Left renal cortex interstitium (tissue), 4 donors: ENCODE data around the gene PRSS53. TPM values are rescaled to one million over a fixed set of nuclear protein-coding genes. Genes with fewer than 3 reads are reported as not detected.
A peak's percentile ranks its signal among the peaks of the same experiment; 100 is the strongest.

ENCODE experiments used
- DNase-seq, 4 donors: peaks; one replicate each; pipeline ENCODE4 v3.0.0-alpha.2; 2013; ENCODE audit warnings: low read depth in 4 of 4, low spot score in 2 of 4, missing footprints in 1 of 4
- polyA plus RNA-seq, 4 donors: library from polyadenylated mRNA; unstranded; fragments of 120-200 nt; gene quantifications; one replicate each; pipeline ENCODE4 v1.2.1, GENCODE V29; 2013; ENCODE audit not compliant: insufficient read length in 4 of 4

The PRSS53 gene
- polyA plus RNA-seq, 4 donors = 0.48 to 2.1 (median 1.3) TPM

- DNase-seq = no peak
These were observed 8.6 kb downstream of the PRSS53 start for GRCh38 chr16:31080035-31080629.

- no peak for DNase-seq
These were observed 9.3 kb downstream of the PRSS53 start for GRCh38 chr16:31079342-31079944.

GRCh38 chr16:31078597-31079341, 10.0 kb downstream of the PRSS53 start:
- DNase-seq = no peak

GRCh38 chr16:31077592-31078396, 10.9 kb downstream of the PRSS53 start:
- no peak for DNase-seq

GRCh38 chr16:31077024-31077423, 11.7 kb downstream of the PRSS53 start:
- no peak for DNase-seq

DNA sequence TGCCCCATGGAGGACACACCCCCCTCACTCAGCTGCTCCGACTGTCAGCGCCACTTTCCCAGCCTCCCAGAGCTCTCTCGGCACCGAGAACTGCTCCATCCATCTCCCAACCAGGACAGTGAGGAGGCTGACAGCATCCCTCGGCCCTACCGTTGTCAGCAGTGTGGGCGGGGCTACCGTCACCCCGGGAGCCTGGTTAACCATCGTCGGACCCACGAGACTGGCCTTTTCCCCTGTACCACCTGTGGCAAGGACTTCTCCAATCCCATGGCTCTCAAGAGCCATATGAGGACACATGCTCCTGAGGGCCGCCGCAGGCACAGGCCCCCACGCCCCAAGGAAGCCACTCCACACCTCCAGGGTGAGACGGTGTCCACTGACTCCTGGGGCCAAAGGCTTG, 12.4 kb downstream of the PRSS53 start:
- DNase-seq = no peak

DNA sequence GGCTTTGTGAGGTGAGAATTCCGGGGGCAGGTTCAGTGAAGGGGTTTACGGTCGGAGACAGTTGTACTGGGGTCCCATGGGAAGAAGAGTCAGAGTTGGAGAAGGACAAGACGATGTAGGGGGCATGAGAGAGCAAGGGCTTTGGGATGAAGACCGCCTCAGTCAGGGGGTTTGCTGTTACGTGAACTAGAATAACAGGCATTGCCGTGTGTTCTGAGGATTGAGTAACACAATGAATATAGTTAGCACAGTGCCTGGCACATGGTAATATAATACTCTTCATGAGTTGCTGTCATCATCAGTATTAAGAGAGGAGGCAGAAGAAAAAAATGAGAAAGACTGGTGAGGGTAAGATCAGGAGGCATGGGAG, 13.9 kb downstream of the PRSS53 start:
- DNase-seq = no peak

DNA sequence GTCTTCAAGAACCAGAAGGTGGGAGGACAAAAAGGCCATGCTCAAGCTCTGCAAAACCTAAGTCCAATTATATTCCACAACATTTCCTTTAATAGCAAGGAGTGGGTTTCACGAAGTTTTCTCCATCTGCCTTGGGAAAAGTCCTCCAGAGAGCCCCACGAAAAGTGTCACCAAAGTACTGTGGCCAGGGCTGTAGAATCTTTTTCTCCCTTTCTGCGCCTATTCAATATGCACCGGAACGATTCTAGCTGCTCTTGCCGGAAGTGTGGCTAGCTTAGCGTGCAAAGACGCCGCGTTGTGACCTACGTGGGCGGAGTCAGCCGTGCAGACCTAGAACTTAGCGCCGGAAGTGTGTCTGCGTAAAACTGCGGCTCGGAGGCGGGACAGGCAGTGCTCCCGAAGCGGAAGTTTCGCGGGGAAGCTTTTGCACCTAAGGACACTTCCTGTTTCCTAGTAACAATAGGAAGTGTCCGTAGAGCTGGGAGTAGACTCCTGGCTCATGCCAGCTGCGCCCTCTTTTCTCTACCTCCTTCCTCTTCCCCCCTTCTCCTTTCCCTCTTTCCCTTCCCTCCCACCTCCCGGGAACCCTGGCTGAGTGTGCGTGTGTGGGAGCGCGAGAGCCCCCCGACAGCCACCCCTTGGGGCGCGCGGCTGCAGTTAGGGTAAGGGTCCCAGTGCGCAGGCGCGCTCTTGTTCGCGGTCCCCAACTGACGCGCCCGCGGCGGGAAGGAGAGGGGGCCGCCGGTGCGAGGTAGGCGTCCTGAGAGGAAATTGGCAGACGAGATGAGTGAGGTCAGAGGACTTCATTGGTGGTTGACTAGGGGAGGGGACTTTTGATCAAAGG, 14.6 kb downstream of the PRSS53 start, which contains the start of the genes ZNF646 and ZNF668:
ZNF646 (plus strand) TSS at position 453 of the 844 bp plus-strand sequence. CDS start 1,903 bp downstream, outside the sequence.
ZNF668 (minus strand) TSS at position 271 of the 844 bp plus-strand sequence. CDS start 9,781 bp downstream, outside the sequence.
- peak; percentile 90 to 99 (median 98) for DNase-seq

GRCh38 chr16:31073142-31073969, 15.4 kb downstream of the PRSS53 start:
- peak; percentile 83 to 91 (median 87) for DNase-seq

DNA sequence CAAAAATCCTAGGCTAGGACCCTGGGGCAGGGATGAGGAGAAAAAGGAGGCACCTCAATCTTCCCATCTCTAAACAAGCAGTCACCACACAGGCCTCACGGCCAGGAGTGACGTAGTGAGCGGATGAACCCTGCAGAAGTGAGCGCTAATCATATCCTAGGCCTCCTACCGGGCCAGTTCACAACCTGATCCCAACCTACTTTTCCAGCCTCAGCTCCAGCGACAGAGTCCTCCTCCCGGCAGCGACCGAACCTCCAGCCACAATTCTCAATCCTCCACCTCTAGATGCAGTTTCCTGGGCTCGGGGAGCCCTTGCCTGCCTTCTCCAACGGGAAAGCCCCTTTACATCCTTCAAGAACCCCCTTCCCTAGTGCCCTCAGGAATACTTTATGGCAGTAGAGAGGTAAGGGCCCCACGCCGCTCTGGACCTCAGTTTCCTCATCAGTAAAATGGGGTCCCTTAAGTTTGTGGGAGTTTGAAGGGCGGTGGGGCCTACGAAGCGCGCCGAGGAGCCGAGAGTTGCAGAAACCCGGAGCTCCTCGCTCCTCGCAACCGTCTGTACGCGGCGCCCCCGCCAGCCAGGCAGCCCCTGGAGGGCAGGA, 16.1 kb downstream of the PRSS53 start:
- DNase-seq = no peak

GRCh38 chr16:31071861-31072260, 16.9 kb downstream of the PRSS53 start:
- DNase-seq = no peak

DNA sequence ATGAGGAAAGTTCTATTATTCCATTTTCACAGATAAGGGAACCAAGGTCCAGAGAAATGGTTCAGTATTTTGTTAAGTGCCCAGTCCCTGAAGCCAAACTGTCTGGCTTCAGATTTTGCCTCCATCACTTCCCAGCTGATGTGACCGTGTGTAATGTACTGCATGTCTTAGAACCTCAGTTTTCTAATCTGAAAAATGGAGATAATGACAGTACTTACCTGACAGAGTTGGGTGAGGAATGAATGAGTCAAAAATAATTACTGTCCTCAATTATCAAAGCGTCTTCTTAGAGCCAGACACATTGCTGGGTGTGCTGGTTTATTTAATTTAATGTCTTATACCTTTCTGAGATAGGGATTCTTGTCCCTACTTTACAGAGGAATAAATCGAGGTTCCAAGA, 21.4 kb downstream of the PRSS53 start:
- DNase-seq = no peak

DNA sequence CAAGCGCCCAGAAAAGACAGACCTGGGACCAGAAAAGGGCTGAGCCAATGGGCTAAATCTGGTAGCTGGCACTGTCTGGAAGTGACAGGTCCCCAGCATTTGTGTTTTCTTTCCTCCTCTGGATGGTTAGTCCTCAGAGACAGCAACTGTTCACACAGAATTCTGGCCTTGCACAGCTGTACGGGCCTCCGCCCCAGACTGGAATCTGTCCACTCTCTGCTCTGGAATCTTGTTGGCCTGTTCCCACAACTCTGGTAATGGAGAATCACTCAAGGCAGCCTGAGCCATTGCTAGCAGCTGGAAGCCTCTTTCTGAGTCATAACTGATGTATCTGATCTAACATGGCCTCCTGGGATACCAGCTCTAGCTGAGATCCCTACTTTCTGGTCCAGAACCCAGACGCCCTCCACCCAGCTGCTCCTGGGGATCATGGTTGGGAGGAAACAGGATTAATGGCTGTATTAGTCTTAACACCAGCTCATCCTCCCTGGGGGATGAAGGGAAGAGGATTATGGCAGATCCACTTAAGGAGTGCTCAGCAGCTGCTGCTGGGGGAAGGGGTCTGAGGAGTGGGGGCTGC, 23.8 kb downstream of the PRSS53 start:
- DNase-seq = no peak

DNA sequence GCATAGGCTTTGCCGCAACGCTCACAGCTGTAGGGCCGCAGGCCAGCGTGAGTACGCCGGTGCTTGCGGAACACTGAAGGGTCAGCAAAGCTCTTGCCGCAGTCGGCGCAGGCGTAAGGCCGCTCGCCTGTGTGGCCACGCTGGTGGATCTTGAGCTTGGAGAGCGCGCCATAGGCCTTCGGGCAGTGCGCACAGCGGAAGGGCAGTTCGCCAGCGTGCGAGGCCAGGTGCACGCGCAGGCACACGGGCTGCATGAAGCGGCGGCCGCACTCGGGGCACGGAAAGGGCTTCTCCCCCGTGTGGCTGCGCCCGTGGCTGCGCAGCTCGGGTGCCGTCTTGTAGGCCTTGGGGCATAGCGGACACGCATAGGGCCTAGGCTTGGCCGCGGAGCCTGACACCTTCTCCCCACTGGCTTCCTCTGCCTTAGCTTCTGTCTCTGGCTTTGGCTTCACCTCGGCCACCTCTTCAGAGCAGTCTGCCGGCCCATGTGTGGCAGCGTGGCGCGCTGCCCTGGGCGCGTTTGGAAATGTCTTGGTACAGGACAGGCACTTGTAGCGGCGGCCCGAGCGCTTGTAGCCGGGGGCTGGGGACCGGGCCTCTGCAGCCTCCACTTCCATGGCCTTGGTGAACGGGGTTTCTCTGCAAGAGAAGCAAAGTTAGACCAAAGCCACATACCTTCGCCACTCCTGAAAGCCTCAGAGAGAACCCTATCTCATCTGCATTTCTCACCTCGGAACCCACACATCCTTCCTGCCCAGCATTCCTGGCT, 24.7 kb downstream of the PRSS53 start:
- no peak for DNase-seq

DNA sequence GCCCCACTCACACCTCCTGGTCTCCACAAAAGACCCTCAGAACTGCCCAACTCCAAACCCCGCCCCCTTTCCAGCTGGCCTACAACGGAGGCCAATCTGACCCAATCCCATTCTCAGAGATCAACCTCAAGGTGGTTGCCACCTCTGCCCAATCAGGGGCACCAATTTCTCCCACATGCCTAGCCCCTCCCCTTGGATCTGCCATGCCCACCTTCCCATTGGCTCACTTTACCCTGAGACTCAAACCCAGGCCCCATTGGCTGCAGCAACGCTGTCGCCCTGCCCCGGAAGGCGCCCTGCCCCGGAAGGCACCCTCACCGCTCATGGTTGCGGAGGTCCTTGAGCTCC, 25.3 kb downstream of the PRSS53 start:
- DNase-seq = no peak

- no peak for DNase-seq
These were observed 26.8 kb downstream of the PRSS53 start for GRCh38 chr16:31061813-31062440.

DNA sequence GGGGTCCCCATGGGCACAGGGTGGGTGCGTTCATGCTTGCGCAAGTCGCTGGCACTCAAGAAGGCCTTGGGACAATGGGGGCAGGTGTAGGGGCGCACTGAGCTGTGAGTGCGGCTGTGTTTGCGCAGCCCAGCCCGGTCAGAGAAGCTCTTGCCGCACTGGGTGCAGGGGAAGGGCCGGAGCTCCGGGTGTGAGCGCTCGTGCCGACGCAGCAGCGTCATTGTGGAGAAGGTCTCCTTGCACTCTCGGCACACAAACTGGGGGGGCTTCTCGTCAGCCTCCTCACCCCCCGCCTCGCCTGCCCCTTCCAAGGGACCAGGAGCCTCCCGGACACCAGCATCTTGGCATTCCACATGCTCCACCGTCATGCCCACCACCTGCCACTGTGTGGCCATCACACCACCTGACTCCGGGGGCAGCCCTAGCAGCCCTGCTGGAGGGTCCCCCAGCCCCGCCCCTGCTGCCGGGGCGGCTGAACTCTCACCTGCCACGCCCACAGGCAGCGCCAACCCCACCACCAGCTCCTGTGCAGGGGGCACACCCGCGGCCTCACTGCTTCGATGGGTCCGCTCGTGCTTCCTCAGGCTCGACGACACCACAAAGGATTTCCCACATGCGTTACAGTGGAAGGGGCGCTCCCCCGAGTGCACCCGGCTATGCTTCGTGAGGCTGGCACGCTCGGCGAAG, 27.5 kb downstream of the PRSS53 start:
- no peak for DNase-seq
